SK-N-SH treated with all-trans-retinoic acid at 6 μM for 48 hours (cell line): ENCODE results near the gene TACR1.

ENCODE experiments used
- ATAC-seq: fragments of 200-7000 bp; cut with Tn5 transposase; 3 replicates; pipeline ENCODE4 v1.9.1; 2020; ENCODE audit warnings: mild to moderate bottlenecking, moderate library complexity
- ARNTL ChIP-seq: fragments of 450-650 bp; formaldehyde crosslinking; IDR thresholded peaks from 2 replicates; pipeline ENCODE4 v1.5.0; 2020; ENCODE audit warnings: low read depth, mild to moderate bottlenecking, moderate library complexity, borderline replicate concordance
- BACH2 ChIP-seq: fragments of 250-450 bp; sonication (Bioruptor Pico); IDR thresholded peaks from 2 replicates; pipeline ENCODE4 v1.9.0; 2021; ENCODE audit warnings: mild to moderate bottlenecking, borderline replicate concordance
- CREB5 ChIP-seq: fragments of 250-450 bp; sonication (Bioruptor Pico); IDR thresholded peaks from 2 replicates; pipeline ENCODE4 v1.5.1; 2020; ENCODE audit warnings: low read depth, mild to moderate bottlenecking, moderate library complexity
- CSDC2 ChIP-seq: fragments of 250-450 bp; sonication (Bioruptor Pico); IDR thresholded peaks from 2 replicates; pipeline ENCODE4 v1.5.0; 2020; ENCODE audit warnings: mild to moderate bottlenecking, moderate library complexity
- CSRNP3 ChIP-seq: fragments of 250-450 bp; sonication (Bioruptor Pico); IDR thresholded peaks from 2 replicates; pipeline ENCODE4 v1.5.1; 2021; ENCODE audit warnings: mild to moderate bottlenecking, moderate library complexity
- ESRRG ChIP-seq: fragments of 250-450 bp; sonication (Bioruptor Pico); IDR thresholded peaks from 2 replicates; pipeline ENCODE4 v1.6.1; 2021; ENCODE audit warnings: mild to moderate bottlenecking
- GLIS3 ChIP-seq: fragments of 250-450 bp; sonication (Bioruptor Pico); IDR thresholded peaks from 2 replicates; pipeline ENCODE4 v1.5.0; 2020; ENCODE audit warnings: mild to moderate bottlenecking, moderate library complexity
- ISL1 ChIP-seq: fragments of 250-450 bp; sonication (Bioruptor Pico); IDR thresholded peaks from 2 replicates; pipeline ENCODE4 v2.1.2; 2022; ENCODE audit warnings: mild to moderate bottlenecking, moderate library complexity
- OSR1 ChIP-seq: fragments of 250-450 bp; sonication (Bioruptor Pico); IDR thresholded peaks from 2 replicates; pipeline ENCODE4 v1.8.0; 2022; ENCODE audit warnings: moderate library complexity, mild to moderate bottlenecking, inconsistent platforms
- POU6F1 ChIP-seq: fragments of 250-450 bp; sonication (Bioruptor Pico); IDR thresholded peaks from 2 replicates; pipeline ENCODE4 v1.8.0; 2021; ENCODE audit warnings: low read depth, mild to moderate bottlenecking, moderate library complexity, borderline replicate concordance
- PPARA ChIP-seq: fragments of 250-450 bp; sonication (Bioruptor Pico); IDR thresholded peaks from 2 replicates; pipeline ENCODE4 v1.5.0; 2020; ENCODE audit warnings: mild to moderate bottlenecking, borderline replicate concordance
- RARB ChIP-seq: fragments of 250-450 bp; sonication (Bioruptor Pico); IDR thresholded peaks from 2 replicates; pipeline ENCODE4 v1.8.0; 2021; ENCODE audit warnings: mild to moderate bottlenecking, moderate library complexity
- SNAI2 ChIP-seq: fragments of 250-450 bp; sonication (Bioruptor Pico); IDR thresholded peaks from 2 replicates; pipeline ENCODE4 v1.5.0; 2020; ENCODE audit warnings: mild to moderate bottlenecking, moderate library complexity
- TCF4 ChIP-seq: fragments of 250-450 bp; sonication (Bioruptor Pico); IDR thresholded peaks from 2 replicates; pipeline ENCODE4 v1.8.0; 2021; ENCODE audit warnings: mild to moderate bottlenecking, moderate library complexity, borderline replicate concordance
- TOX ChIP-seq: fragments of 250-450 bp; sonication (Bioruptor Pico); IDR thresholded peaks from 2 replicates; pipeline ENCODE4 v1.8.0; 2021; ENCODE audit warnings: mild to moderate bottlenecking, moderate library complexity, borderline replicate concordance
- TSHZ2 ChIP-seq: fragments of 250-450 bp; sonication (Bioruptor Pico); IDR thresholded peaks from 2 replicates; pipeline ENCODE4 v1.5.0; 2020; ENCODE audit warnings: mild to moderate bottlenecking, moderate library complexity
- ZC3H10 ChIP-seq: fragments of 250-450 bp; sonication (Bioruptor Pico); IDR thresholded peaks from 2 replicates; pipeline ENCODE4 v1.5.1; 2021; ENCODE audit warnings: mild to moderate bottlenecking, moderate library complexity
- ZFP3 ChIP-seq: fragments of 250-450 bp; sonication (Bioruptor Pico); IDR thresholded peaks from 2 replicates; pipeline ENCODE4 v1.5.0; 2020; ENCODE audit warnings: mild to moderate bottlenecking, moderate library complexity
- ZFP30 ChIP-seq: fragments of 450-650 bp; formaldehyde crosslinking; IDR thresholded peaks from 2 replicates; pipeline ENCODE4 v1.5.0; 2022; ENCODE audit warnings: mild to moderate bottlenecking, moderate library complexity
- ZNF565 ChIP-seq: fragments of 450-650 bp; formaldehyde crosslinking; conservative IDR thresholded peaks from 2 replicates; pipeline ENCODE4 v1.5.0; 2020; ENCODE audit warnings: low read depth, mild to moderate bottlenecking, moderate library complexity
- ZNF70 ChIP-seq: fragments of 450-650 bp; formaldehyde crosslinking; IDR thresholded peaks from 2 replicates; pipeline ENCODE4 v1.5.0; 2020; ENCODE audit warnings: mild to moderate bottlenecking, moderate library complexity
- ZNF8 ChIP-seq: fragments of 450-650 bp; formaldehyde crosslinking; IDR thresholded peaks from 2 replicates; pipeline ENCODE4 v1.5.0; 2020; ENCODE audit warnings: mild to moderate bottlenecking, moderate library complexity

The TACR1 gene

GRCh38 chr2:75055820-75056675, 143.3 kb downstream of the TACR1 start:
- no peak for ATAC-seq
- no peak for TF ChIP-seq CREB5 (CRISPR knock-in tag)
- no peak for TF ChIP-seq ZNF565 (CRISPR knock-in tag)
- TF ChIP-seq POU6F1 (CRISPR knock-in tag): no peak
- TF ChIP-seq ESRRG: no peak
- TF ChIP-seq GLIS3: no peak
- no peak for TF ChIP-seq ZFP30 (CRISPR knock-in tag)
- TF ChIP-seq ISL1 (CRISPR knock-in tag): no peak
- TF ChIP-seq TCF4 (CRISPR knock-in tag): no peak
- no peak for TF ChIP-seq CSRNP3 (CRISPR knock-in tag)
- TF ChIP-seq CSDC2: no peak
- no peak for TF ChIP-seq ZC3H10 (CRISPR knock-in tag)

GRCh38 chr2:75055142-75055819, 144.0 kb downstream of the TACR1 start:
- no peak for ATAC-seq
- TF ChIP-seq ZC3H10 (CRISPR knock-in tag): no peak
- no peak for TF ChIP-seq TCF4 (CRISPR knock-in tag)
- no peak for TF ChIP-seq TOX (CRISPR knock-in tag)
- no peak for TF ChIP-seq ISL1 (CRISPR knock-in tag)
- TF ChIP-seq ZNF70 (CRISPR knock-in tag): no peak
- no peak for TF ChIP-seq ZFP30 (CRISPR knock-in tag)
- TF ChIP-seq CREB5 (CRISPR knock-in tag): no peak
- TF ChIP-seq ZNF8: no peak
- no peak for TF ChIP-seq BACH2
- no peak for TF ChIP-seq POU6F1 (CRISPR knock-in tag)
- no peak for TF ChIP-seq OSR1 (CRISPR knock-in tag)
- no peak for TF ChIP-seq ARNTL (CRISPR knock-in tag)
- no peak for TF ChIP-seq PPARA
- no peak for TF ChIP-seq ZNF565 (CRISPR knock-in tag)
- no peak for TF ChIP-seq CSRNP3 (CRISPR knock-in tag)

- ATAC-seq: no peak
- TF ChIP-seq CSDC2 (no peak), RARB (CRISPR knock-in tag) (no peak), ZFP3 (CRISPR knock-in tag) (no peak), PPARA (no peak), ZNF565 (CRISPR knock-in tag) (no peak), POU6F1 (CRISPR knock-in tag) (no peak), TCF4 (CRISPR knock-in tag) (no peak), ZNF8 (no peak), SNAI2 (CRISPR knock-in tag) (no peak), ARNTL (CRISPR knock-in tag) (no peak), TSHZ2 (no peak), ISL1 (CRISPR knock-in tag) (no peak)
Observed at GRCh38 chr2:75054296-75054695, 145.0 kb downstream of the TACR1 start.
